RWPE1 (cell line): ENCODE results near the gene STAG1.

Experiments
- CTCF ChIA-PET: fragments of 350-600 bp; sonication (Branson Sonifier 250); formaldehyde crosslinking; extraction: SDS; loops from one replicate; lab custom pipeline; 2021; lab: Yijun Ruan, JAX
- POLR2A ChIA-PET: fragments of 400-600 bp; formaldehyde crosslinking; extraction: SDS; loops from one replicate; lab custom pipeline; 2020; ENCODE audit warnings: antibody characterized with exemption; ENCODE audit not compliant: low non-redundant PET; lab: Yijun Ruan, JAX
- DNase-seq: peaks from one replicate; pipeline ENCODE4 v3.0.0; 2012; ENCODE audit warnings: low spot score
- H3K27ac ChIP-seq: fragments of 450-650 bp; 2 replicates; pipeline ENCODE4 v1.5.1; 2017
- TF ChIP-seq, protein P1 (sequence below): fragments of 450-650 bp; conservative IDR thresholded peaks from 2 replicates; pipeline ENCODE4 v1.5.1; 2017; ENCODE audit warnings: low read depth, mild to moderate bottlenecking

STAG1 gene

DNA sequence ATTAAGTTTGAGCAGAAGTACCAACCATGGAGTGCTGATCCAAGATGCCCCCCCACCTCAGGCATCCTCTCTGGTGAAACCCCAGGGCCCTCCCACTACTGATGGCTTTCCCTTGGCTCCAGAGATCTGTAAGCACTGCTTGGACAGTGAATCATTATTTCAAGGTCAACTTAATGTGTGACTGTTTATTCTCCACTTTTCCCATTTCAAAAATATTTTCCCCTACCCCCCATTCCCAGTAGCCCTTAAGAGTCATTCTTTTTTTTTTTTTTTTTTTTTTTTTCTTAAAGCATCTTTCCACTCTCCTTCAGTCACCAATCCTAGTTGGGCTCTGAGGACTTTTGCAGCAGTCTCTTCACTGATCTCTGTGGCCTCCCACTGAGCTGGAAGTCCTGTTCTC is 419.4 kb downstream of the STAG1 start:
- POLR2A ChIA-PET: no interaction called here
- DNase-seq: no peak
- CTCF ChIA-PET: no interaction called here
- no peak overlapping the region for H3K27ac ChIP-seq
- TF ChIP-seq, protein P1, sequence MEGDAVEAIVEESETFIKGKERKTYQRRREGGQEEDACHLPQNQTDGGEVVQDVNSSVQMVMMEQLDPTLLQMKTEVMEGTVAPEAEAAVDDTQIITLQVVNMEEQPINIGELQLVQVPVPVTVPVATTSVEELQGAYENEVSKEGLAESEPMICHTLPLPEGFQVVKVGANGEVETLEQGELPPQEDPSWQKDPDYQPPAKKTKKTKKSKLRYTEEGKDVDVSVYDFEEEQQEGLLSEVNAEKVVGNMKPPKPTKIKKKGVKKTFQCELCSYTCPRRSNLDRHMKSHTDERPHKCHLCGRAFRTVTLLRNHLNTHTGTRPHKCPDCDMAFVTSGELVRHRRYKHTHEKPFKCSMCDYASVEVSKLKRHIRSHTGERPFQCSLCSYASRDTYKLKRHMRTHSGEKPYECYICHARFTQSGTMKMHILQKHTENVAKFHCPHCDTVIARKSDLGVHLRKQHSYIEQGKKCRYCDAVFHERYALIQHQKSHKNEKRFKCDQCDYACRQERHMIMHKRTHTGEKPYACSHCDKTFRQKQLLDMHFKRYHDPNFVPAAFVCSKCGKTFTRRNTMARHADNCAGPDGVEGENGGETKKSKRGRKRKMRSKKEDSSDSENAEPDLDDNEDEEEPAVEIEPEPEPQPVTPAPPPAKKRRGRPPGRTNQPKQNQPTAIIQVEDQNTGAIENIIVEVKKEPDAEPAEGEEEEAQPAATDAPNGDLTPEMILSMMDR: no peak

DNA sequence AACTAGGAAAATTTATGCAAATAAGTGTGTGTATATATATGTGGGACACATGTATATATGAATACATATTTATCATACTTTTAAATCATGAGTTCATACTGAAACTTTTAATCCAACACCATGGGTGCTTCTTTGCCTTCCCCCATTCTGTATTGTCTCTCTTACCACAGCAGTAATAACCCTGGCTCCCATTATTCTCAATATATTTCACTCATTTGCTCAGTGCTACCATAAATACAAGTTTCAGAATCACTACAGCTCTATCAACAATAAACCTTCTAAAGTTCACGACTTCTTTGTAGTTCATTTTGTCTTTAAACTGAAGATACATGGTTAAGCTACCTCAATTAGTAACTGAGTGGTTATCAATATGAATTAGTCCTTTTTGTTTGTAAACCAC is 419.9 kb downstream of the STAG1 start:
- TF ChIP-seq, protein P1: no peak
- CTCF ChIA-PET: no interaction called here
- POLR2A ChIA-PET: no interaction called here
- H3K27ac ChIP-seq: no peak overlapping the region
- DNase-seq: no peak

DNA sequence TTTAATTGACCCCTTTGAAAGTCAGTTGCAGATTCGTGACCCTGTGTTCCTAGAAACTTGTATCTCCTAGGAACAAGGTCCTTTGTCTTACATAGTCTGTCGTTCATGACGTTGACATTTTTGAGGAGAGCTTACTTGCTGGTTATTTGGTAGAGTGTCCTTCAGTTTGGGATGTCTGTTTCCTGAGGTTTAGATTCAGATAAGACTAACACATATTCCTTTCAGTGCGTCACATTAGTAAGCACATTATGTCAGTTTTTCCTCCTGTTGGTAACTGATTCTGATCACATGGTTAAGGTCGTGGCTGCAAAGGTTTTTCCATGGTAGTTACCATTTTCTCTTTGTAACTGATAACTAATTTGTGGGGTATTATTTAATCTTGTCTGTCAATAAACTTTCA is 421.3 kb downstream of the STAG1 start:
- TF ChIP-seq, protein P1: no peak
- DNase-seq: no peak
- no peak overlapping the region for H3K27ac ChIP-seq
- ChIA-PET CTCF (no interaction called here), POLR2A (no interaction called here)

DNA sequence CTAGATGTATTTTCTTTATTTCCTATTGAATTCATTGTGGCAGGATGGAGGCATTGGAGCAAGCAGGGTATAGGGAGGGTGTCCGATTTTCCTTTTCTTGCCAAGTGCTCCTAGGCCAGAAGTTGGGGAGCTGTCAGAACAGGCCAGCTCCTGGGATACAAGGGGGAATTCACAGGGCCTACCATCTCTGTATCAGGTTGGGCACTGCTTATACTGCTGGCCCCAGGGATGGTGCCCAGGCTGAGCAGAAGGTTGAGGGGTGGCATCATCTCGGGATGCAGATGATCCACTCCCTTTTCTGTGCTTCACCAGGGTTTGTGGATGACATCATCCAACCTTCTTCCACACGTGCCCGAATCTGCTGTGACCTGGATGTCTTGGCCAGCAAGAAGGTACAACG is 422.6 kb downstream of the STAG1 start:
- TF ChIP-seq, protein P1: no peak
- ChIA-PET POLR2A (no interaction called here), CTCF (interaction anchor here (0.6 kb wide), 1 partner anchor 613 kb away, joined by 3 read pairs; no protein-coding TSS in a partner anchor)
- H3K27ac ChIP-seq: no peak overlapping the region
- DNase-seq: no peak

DNA sequence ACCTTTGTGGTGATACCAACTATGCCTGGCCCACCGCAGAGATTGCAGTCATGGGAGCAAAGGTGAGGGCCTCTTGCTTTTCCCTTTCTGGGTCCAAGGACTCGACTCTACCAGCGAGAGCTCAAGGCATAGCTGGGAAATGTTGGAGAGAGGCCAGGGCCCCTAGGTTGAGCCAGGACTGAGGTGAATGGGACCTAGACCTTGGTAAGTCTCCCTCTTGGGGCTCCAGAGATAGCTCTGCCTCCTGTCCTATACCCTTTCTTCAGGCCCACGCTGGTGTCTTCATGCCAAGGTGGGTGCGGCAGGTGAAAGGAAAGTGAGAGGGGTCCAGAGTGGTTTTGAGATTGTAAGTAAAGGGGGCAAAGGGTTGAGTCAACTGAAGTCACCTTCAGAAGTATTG is 424.5 kb downstream of the STAG1 start:
- no peak for DNase-seq
- CTCF ChIA-PET: interaction anchor here (0.5 kb wide), 1 partner anchor 1846 kb away, joined by 3 read pairs; no protein-coding TSS in a partner anchor
- H3K27ac ChIP-seq: no peak overlapping the region
- TF ChIP-seq, protein P1: no peak
- POLR2A ChIA-PET: no interaction called here

DNA sequence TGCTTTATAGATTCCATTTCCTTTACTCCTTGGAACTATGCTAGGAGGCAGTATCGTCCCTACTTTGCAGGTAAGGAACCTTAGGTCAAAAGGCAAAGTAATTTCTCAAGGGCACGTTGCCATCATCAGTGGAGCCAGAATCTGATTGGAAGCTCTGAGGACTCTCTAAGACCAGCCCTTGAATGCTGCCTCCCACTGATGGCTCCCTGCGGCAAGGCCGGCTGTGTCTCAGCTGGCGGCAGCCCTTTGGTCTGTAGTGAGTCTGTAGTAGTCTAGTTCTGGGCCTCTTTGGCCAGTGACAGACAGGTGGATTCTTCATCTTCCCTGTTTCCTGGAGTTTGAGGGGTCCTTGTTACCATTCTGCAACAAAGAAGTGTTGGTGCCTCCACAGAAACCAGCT is 425.9 kb downstream of the STAG1 start:
- CTCF ChIA-PET: no interaction called here
- POLR2A ChIA-PET: no interaction called here
- TF ChIP-seq, protein P1: no peak
- DNase-seq: no peak
- H3K27ac ChIP-seq: no peak overlapping the region

DNA sequence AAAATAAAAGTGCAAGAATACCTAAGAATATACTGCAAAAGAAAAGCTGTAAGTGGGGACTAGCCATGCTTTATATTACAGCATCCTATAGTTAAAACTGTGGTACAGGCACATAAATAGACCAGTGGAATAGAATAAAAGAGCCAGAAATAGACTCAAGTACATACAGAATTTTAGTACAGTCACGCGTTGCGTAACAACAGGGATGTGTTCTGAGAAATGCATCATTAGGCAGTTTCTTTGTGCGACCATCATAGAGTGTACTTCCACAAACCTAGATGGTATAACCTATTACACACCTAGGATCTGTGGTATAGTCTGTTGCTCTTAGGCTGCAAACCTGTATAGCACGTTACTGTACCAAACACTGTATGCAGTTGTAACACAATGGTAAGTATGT is 440.2 kb downstream of the STAG1 start:
- TF ChIP-seq, protein P1: no peak
- DNase-seq: no peak
- CTCF ChIA-PET: no interaction called here
- POLR2A ChIA-PET: no interaction called here
- H3K27ac ChIP-seq: no peak overlapping the region
